Fibroblast of mammary gland (primary cell): ENCODE results near the gene RBM15.

Experiments used
- DNase-seq: peaks from one replicate; pipeline ENCODE4 v3.0.0-alpha.2; 2010; ENCODE audit warnings: low read depth
- H3K4me3 ChIP-seq: 2 replicates; pipeline ENCODE4 v1.5.1; 2011; ENCODE audit warnings: low read depth, mild to moderate bottlenecking, low read length, moderate library complexity; ENCODE audit not compliant: control insufficient read depth
- CTCF ChIP-seq: conservative IDR thresholded peaks from 2 replicates; pipeline ENCODE4 v1.5.1; 2011; ENCODE audit warnings: low read depth, low read length, inconsistent platforms; ENCODE audit not compliant: control insufficient read depth, insufficient read depth

RBM15 gene

GRCh38 chr1:110335265-110335664, 3.9 kb upstream of the RBM15 start:
- no peak for DNase-seq
- H3K4me3 ChIP-seq: no peak overlapping the region
- no peak for TF ChIP-seq CTCF

GRCh38 chr1:110336300-110337039, 2.7 kb upstream of the RBM15 start:
- H3K4me3 ChIP-seq: no peak overlapping the region
- no peak for DNase-seq
- TF ChIP-seq CTCF: no peak

GRCh38 chr1:110337704-110338308, 1.4 kb upstream of the RBM15 start:
- no peak for DNase-seq
- no peak for TF ChIP-seq CTCF
- peak overlapping the region; percentile 99 for H3K4me3 ChIP-seq

GRCh38 chr1:110338309-110338885, 780 bp upstream of the RBM15 start:
- DNase-seq: no peak
- H3K4me3 ChIP-seq: peak overlapping the region; percentile 99
- no peak for TF ChIP-seq CTCF

- H3K4me3 ChIP-seq: peak overlapping the region; percentile 99
- peak; percentile 71 for DNase-seq
- TF ChIP-seq CTCF: peak; percentile 39
Observed at GRCh38 chr1:110339407-110340206, 430 bp downstream of the RBM15 start.

- peak overlapping the region; percentile 99 for H3K4me3 ChIP-seq
- no peak for DNase-seq
- TF ChIP-seq CTCF: no peak
Observed at GRCh38 chr1:110340207-110340468, 961 bp downstream of the RBM15 start.
